Germinal center (tissue), 1 donor: ENCODE results near the gene MYORG.

ENCODE experiments used
- DNase-seq: peaks from one replicate; pipeline ENCODE4 v3.0.0; 2012; ENCODE audit warnings: mixed read lengths, low spot score

MYORG gene

GRCh38 chr9:34376596-34377403 lies at the start of gene MYORG:
TSS of gene MYORG (minus strand) at chr9:34376898. CDS start at chr9:34372943, 3,955 bp downstream.
- DNase-seq, result peak; percentile 98

DNA sequence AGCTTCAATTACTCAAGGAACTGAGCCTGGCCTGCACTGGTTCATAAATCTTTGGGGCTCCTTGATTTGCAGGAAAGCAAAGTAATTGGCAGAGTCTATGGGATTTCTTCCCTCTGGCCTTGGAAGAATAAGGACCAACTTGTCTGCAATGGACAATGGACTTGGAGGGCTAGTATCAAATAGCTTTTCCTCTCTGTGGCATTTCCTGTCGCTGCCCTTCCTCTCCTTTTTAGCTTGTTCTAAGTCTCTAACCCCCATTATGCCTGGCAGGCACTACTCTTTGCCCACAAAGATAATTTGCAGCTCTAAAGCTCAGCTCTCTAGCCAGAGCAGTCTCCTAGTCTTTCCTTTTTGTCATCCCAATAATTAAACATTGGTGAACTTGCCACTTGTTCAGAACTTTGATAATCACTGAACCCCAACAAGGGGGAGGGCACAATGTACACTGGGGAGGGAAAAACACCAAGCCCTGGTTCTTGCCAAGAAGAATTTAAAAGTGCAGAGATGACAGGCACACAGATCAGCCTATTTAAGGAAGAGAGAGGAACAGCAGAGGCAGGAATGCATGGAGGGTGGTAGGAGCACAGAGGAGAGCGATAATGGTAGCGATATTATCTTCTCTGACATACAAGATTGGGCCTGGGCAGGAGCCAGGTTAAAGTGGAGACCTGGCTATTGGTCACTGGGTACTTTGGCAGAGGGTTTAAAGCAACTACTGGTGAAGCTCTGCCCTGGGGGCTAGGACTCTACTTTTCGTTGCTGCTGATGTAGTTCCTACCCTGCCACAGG lies 43.2 kb upstream of the MYORG start:
- no peak for DNase-seq

GRCh38 chr9:34417734-34418133 lies 41.0 kb upstream of the MYORG start:
- DNase-seq, result no peak

- peak; percentile 45 for DNase-seq
Measured at GRCh38 chr9:34413231-34413852, 36.6 kb upstream of the MYORG start.

- no peak for DNase-seq
Measured at GRCh38 chr9:34412336-34412735, 35.6 kb upstream of the MYORG start.

GRCh38 chr9:34409154-34409553 lies 32.5 kb upstream of the MYORG start:
- no peak for DNase-seq

DNA sequence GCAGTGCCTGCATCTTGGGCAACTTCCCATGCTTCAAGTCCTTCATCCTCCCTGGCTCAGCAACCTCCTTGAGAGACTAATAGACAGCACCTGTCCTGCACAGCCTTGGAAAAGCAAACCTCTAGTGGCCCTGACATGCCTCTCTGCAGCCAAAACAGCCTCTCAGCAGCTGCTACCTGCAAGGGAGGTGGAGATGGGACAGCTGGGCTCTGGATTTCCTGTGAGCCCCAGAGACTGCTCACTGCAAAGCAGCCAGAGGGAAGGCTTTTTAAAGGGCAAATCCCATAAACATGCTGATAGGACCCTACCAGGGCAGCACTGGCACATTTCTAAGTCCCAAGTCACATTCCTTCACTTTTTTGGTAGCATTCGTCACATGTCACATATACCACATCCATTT lies 31.5 kb upstream of the MYORG start:
- DNase-seq, result no peak

GRCh38 chr9:34406219-34406618 lies 29.5 kb upstream of the MYORG start:
- DNase-seq, result no peak

- no peak for DNase-seq
Measured at GRCh38 chr9:34405719-34406118, 29.0 kb upstream of the MYORG start.

DNA sequence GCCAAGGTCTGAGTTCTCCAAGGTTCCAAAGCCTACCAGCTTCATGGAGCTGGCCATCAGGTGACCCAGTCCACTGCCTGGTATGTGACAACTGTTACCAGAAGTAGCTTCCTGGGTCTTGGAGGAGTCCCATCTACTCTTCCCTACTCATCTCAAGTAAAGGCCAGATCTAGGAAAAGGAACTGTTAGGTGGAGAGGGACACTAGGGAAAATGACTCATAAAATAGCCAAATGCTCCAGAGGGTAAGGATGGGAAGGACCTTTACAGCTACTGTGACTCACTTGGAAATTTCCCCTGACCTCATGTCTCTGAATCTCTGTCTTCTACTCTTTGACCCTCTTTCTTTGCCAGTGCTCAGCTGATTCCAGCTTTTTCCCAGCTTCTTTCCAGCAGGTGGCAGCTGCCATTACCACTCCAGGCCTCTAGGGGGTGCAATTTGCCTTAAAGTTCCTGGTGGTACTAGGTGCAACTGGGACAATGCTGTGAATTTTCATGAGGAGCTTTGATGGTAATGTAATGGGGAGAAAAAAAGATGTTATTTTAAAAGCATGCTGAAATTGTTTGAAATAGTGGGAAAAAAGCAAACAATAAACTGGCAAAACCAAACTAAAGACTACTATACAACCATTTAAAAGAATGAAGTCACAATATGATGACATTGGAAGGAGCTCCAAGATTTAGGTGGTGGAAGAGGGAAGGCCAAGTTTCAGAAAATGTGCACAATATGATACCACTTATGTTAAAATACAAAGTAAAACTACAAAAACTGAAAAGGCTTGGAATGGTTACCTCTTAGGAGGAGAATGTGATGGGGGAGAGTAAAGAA lies 27.1 kb upstream of the MYORG start:
- peak; percentile 54 for DNase-seq

GRCh38 chr9:34400686-34401602 lies 24.2 kb upstream of the MYORG start:
- DNase-seq, result no peak

DNA sequence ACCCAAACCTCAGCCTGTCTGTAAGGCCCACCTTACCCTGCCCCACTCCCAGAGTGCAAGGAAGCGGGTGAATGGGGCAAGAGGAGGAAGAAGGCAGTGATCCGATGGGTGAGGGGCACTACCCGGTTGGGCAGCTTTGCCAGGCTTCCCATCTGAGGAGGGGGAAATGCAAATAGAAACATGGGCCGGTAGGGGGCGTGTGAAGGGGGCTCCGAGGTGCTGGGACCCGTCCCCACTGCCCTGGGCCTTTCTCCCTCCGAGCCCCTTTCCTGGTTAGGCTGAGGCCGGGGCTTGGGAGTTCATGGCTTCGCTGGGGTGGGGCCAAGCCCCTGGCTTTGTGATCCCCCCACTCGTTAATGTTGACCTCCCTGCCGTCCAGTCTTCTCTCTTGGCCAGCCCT lies 23.6 kb upstream of the MYORG start:
- DNase-seq, result no peak

DNA sequence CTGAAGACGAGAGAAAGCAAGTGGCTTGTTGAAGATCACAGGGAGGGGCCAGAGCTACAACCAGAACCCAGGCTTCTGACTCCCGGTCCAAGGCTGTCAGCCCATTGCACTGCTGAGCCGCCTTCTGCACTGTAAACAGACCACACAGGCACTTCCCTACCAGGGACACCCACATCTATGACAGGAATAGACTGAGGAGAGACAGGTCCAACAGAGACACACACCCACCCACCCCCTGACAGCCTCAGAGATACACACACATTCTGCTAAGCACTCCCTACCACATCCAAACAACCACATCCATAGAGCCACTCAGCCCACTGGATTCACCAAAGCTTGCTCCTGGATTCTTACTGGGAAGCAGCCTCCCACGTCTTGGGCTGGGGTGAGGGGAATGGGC lies 23.0 kb upstream of the MYORG start:
- no peak for DNase-seq

DNA sequence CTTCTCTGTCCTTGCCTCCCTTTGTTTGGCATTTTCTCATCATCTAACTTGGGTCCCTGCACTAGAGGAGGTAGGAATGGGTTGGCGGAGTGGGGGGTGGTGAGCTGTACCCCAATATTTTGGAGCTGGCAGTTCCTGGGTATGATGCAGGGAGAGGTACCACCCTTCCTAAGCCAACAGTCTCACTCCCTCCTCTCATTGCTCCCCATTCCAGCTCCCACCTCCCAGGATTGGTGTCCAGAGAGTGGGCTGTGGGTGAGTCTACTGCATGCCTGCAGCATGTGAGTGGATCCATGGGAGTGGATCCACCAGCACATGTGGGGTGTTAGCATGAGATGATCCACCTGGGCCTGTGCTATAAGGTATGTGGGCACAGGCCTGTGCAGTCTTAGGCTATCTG lies 22.2 kb upstream of the MYORG start:
- no peak for DNase-seq

DNA sequence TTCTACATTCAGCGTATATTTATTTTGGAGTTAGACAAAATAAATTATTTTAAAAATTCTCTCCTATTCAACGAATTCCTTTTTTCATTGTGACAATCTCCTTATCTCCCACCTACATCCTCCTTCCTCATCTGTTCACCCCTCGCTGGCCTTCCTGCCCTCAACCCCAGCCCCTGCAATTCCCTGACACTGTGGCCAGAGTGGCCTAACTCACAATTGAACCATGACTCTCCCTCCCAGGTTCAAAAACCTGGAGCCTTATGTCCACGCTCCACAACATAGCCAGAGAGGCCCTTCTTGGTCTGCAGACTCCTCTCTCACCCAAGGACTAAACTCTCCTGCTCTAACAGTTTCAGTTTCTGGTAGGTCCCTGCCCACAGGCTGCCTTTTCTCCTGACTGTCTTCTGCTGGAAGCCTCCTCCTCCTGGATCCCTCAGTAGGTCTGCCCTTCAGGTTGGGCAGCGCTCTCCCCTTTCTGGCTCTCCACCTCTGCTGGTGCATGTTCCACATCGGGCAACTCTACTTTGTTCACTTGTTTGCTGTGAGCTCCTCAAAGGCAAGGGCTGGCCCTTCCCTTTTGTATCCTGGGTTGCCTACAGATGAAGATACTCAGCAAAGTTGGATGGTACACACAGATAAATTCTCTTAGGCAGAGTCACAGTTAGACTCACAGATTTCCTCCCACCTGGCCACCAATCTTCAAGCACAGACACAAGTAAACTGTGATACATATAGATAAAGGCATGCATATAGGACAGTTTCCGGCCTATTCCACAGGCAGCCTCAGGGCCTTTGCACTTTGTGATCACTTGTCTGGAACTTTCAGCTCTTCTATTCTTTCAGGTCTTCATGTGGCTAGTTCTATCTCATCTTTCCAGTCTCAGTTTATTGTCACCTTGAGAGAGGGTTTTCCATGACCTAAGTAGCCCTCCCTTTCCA lies 19.8 kb upstream of the MYORG start:
- no peak for DNase-seq

DNA sequence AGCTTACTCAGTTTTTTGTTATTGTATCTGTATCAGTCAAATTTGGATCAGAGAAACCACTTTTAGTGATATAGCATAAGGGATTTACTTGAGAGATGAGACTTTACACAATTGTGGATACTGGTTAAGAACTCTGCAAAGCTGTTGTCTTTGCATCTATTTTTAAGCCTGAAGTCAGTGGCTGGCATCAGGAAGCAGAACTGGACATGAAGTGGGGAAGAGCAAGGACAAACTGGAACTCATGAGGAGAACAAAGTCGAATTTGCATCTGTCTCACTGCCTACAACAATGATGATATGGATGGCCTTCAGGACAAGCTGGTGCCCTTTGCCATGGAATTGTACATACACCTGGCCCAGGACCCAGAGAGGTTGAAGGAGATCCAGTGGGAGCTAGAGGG lies 15.8 kb upstream of the MYORG start:
- DNase-seq, result no peak

DNA sequence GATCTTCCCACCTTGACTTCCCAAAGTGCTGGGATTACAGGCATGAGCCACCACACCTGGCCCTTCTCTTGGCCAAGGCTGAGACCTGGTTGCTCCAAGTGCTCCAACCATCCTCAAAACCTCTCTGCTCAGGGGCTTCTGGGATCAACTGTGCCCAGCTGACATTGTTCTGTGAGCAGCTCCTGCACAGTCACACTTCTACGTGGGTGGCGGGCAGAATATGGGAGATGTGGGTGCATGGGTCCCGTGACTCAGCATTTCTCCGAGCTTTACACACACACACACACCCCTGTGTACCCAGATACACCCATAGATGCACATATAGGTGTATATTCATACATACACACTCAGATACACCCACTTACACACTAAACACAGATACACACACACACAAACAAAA lies 10.5 kb upstream of the MYORG start:
- DNase-seq, result no peak

DNA sequence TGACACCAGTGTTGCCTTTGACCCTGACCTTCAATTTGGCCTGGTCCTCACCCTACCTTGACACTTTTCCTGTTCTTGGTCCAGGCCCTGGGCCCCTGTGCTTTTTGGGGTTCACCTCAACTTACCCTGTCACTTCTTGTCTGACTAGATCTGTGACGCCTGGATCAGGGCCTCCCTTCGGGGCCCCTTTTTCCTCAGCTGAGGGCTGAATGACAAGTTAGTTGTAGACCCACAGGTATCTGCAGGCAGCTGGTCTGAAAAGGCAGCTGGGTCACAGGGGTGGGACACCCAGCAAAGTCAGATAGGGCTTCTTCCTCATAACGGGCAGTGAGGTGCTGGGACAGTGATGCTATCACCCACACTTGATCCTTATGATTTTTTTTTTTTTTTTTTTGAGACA lies 10.0 kb upstream of the MYORG start:
- DNase-seq, result no peak

DNA sequence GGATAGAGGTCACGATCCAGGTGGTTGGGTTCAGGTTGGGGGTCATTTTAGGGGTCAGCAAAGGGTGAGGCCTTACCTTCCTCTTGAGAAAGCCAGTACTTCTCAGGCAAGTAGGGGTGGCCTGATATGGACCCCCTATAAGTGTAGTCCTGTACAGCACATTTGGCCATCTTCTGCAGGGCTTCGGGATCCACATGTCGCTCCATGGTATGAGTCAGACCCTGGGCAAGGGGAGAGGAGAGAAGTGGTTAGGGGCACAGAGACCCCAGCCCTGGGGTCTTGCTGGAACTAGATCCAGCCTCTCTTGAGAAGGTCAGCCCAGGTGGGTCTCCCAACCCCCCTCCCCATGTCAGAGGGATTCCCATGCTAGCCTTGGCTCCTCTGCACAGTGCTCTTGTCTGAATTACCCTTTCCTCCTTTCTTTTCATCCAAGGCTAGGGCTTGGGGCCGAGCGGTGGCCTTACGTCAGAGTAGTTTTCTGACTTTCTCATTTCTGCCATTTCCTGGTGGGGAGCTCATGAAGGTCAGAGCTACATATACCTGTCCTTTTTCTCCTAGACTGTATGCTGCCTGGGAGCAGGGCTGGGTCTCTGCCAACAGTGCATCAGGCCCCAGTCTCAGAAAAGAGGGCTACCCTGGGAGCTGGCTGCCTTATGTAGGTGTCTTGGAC lies 9.0 kb upstream of the MYORG start:
- no peak for DNase-seq
